ENCODE measurements around the gene IBA57.

IBA57 gene

DNA sequence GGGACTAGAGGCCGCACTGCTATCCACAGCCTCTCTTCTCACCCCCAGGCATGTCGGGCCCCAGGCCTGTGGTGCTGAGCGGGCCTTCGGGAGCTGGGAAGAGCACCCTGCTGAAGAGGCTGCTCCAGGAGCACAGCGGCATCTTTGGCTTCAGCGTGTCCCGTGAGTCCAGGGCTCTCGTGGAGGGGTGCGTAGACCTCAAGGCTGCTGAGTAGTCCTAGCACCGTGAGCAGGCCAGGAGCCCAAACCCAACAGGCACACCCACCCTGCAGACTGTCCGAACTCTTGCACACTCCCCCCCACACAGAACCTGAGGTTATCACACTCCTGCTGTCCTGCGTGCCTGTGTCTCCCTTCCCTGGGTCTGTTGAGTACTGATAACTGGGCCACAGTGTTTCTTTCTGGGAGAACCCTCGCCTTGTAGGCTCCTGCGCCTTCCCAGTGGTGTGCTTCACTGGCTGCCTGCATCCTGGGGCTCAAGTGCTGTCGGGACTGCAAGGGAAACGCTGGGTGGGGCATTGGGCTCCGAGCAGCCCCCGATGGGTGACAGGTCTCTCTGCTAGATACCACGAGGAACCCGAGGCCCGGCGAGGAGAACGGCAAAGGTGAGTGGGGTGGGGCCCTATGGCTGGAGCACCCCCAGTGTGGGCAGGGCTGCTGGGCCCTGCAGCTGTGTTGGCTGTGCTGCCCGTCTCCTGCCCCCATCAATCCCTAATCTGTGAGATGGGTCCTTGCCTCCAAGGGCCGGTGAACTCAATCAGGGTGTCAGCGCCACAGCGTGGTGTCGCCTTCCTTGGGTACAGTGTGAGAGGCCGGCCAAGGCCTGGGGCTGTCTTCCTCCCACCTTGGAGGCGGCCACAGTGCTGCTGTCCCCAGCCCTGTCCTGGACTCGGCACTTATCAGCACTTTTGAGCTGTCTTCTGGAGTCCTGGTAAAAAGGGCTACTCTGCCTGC lies 19.9 kb upstream of the IBA57 start:
- peak; percentile 84 for DNase-seq

DNA sequence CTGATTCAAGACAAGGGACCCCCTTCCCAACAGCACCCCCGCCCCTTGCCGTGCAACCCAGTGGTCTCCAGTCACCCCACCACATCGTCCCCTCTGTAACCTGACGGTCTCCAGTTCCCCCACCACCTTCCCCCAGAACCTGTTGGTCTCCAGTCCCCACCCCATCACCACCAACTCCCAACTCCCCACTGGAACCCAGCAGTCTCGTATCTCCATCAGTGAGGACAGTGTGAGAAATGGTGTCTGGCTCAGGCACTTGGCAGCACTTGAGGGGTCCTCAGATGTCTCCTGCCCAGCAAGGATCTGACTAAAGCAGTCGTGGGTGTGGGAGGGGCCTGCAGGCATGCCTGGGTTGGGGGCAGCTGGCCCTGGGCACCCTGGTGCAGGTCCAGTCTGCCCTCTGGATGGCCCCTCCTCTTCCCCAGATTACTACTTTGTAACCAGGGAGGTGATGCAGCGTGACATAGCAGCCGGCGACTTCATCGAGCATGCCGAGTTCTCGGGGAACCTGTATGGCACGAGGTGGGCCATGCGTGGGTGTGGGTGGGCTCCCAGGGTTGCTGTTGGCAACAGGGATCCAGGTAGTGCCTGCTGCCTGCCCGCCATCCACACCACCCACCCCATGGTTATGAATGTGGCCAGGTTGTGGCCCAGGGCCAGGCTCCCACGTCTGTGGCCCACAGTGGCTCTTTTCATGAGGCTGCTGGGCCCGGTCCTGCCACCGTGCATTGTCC lies 19.0 kb upstream of the IBA57 start:
- no peak for DNase-seq

DNA sequence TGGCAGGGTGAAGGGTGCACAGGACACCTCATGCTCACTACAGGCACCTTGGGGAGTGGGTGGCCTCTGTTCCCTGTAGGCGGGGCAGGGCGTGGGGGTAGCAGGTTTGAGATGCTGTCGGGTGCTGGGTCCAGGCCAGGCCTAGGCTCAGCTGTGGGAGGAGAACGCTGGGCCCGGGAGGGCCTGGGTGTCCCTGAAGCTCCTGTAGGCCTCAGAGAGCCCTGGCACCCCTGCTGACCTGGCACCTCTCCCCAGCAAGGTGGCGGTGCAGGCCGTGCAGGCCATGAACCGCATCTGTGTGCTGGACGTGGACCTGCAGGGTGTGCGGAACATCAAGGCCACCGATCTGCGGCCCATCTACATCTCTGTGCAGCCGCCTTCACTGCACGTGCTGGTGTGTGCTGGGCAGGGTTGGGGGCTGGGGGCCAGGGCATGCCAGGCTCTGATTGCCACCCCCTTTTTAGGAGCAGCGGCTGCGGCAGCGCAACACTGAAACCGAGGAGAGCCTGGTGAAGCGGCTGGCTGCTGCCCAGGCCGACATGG lies 18.4 kb upstream of the IBA57 start:
- no peak for DNase-seq

DNA sequence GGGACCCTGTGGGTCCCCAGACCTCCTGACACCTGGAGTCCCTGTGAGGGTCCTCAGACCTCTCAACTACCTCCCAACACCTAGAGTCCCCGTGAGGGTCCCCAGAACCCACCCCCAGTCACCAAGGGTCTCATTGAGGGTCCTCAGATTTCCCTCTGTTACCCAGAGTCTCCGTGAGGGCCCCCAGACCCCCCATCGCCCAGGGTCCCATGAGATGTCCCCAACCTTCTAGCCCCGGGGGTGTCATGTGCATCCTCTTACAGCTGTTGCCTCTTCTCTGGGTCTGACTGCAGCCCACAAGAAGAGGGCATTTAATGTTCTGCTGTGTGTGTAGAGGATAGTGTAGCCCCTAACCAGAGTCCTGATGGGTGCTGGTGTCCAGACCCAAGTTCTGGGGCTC lies 17.8 kb upstream of the IBA57 start:
- no peak for DNase-seq

DNA sequence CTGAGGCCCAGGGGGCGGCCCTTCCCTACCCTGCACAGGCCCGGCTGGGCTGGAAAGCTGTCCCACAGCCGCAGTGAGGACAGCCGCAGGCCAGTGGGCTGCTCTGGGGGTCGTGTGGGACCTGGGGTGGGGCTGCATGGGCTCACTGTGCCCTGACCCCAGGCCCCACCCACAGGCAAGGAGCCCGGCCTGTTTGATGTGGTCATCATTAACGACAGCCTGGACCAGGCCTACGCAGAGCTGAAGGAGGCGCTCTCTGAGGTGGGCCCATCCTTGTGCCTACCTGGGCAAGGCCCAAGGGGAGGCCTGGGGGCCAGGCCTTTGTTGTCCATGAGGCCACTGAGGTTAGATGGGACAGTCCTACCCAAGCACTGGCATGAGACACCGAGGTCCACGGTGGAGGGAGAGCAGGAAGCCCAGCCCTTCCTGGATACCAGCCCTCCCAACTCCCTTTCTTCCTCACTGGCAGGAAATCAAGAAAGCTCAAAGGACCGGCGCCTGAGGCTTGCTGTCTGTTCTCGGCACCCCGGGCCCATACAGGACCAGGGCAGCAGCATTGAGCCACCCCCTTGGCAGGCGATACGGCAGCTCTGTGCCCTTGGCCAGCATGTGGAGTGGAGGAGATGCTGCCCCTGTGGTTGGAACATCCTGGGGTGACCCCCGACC lies 17.3 kb upstream of the IBA57 start:
- DNase-seq: no peak

DNA sequence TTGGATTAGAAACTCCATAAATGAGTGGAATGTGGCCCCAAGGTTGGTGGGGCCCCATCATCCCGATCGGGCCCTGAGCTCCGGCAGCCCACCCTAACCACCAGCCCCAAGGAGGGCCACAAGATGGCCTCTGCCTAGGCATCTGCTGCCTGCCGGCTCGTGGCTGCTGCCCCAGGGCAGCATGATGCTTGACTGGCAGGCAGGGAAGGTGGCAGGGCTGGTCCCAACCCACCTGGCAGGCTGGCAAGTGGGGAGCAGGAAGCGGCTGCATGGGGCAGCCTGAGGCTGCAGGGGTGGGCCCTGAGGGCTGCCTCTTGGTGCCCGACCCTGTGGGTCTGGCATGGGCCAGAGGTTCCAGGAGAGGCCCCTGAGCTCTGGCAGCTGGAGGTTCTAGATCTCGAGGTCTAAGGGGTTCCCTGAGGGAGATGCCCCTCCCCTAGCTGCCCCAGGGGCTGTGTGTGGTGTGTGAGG lies 16.6 kb upstream of the IBA57 start:
- DNase-seq: no peak

DNA sequence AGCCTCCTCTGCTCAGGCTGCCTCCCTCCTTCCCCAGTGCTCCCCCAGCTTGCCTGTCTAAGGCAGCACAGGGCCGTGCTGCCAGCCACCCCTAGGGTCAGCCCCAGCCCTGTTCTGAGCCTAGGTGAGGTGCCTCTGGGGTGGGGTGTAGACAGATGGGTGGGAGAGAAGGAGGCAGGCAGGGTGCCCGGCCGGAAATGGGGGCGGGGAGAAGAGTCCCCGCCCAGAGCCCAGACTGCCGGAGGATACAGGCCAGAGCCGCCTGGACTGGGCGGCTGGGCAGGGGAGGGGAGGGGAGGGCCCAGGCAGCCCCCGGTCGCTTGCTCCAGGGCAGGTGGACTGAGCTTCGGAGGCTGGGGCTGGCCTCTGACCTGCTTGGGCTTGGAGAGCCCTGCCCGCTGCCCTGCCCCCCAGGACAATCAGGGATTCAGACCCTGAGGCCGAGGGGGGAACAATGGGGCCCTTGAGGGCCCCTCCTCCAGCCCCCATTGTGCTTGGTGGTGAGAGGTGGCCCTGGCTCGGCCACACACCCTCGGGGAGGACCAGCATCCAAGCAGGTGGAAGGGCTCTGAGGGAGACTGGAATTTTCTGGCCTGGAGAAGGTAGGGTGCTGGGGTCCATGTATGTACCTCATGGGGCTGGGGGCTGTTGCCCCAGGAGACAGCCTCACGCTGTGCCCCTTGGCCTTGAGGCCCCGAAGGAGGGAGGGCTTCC lies 16.0 kb upstream of the IBA57 start, which contains the start of gene GJC2:
Gene GJC2 (plus strand): TSS at position 525 of the 714 bp plus-strand sequence. CDS start 7,829 bp downstream, outside the sequence.
- DNase-seq: no peak

DNA sequence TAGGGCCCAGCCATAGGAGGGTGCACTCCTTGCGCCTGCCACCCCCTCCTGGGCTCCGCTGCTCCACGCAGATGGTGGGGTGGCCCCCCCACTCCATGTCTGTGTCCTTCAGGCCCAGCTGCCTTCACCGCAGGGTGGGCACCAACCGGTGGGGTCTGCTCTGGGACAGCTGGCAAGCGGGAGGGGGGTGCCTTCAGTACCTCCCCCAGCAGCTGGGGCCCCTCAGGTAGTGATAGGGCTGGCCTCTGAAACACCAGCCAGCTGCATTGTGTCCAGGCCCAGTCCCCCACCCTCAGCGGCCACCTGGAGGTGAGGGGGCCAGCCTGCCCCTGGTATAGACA lies 15.5 kb upstream of the IBA57 start:
- no peak for DNase-seq

DNA sequence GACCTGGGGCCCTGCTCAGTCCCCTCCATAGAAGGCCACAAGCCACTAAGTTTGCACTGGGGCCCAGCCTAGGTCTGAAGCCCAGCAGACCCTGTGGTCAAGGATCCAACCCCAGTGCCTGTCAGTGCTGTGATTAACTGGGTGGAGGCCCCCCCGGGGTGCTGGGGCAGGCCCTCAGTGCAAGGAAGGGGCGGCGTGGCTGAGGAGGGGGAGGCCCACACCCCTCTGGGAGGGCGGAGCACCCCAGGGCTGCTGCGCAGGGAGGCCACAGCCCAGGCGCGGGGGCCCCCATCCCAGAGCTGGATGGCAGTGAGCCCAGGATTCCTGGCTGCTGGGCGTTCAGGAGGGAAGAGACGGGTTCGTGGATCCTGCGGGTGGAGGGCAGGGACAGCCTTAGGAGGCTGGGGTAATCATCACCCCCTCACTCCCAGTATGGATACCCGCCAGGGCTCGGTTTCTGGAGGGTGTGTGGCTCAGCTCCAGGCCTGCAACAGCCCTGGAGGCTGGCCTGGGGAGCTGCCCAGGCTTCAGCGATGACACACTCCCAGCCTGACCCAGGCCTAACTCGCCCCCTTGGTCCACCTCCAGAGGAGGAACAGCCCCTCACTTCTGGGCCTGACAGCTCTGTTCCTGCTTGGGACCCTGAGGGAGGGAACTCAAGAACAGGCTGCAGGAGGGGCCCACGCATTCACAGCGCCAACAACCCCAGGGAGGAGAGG lies 15.0 kb upstream of the IBA57 start:
- DNase-seq: no peak

DNA sequence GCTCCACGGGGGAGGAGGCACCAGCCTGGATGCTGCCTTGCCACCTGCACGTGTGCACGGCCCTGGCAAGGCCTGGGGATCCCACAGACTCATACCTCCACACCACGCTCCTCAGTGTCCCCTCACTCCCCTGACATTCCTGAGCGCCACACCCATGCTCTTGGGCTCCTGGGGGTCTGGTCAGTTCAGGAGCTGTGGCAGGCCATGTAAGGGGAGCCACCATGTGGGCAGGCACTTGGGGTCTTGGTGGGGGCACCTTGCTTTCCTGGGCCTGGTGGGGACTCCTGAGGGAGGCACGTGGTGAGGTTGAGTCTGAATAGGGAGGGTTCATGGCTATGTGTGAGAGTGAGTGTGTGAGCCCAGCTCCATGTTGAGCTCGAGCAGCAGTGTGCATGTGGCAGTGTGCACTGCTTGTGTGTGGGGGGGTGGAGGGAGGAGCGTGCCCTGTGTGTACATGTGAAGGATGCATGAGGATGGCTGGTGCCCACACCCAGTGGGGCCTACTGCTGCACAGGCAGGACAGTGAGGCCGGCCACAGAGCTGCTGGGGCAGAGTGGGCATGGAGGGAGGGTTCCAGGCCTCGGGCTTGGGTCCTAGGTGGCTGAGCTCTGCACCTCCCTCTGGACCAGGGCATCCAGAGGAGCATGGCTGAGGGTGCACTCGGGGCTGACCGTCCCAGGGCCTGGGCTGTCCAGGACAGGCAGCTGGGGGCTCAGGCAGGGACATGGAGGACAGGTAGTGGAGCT lies 14.3 kb upstream of the IBA57 start:
- no peak for DNase-seq

DNA sequence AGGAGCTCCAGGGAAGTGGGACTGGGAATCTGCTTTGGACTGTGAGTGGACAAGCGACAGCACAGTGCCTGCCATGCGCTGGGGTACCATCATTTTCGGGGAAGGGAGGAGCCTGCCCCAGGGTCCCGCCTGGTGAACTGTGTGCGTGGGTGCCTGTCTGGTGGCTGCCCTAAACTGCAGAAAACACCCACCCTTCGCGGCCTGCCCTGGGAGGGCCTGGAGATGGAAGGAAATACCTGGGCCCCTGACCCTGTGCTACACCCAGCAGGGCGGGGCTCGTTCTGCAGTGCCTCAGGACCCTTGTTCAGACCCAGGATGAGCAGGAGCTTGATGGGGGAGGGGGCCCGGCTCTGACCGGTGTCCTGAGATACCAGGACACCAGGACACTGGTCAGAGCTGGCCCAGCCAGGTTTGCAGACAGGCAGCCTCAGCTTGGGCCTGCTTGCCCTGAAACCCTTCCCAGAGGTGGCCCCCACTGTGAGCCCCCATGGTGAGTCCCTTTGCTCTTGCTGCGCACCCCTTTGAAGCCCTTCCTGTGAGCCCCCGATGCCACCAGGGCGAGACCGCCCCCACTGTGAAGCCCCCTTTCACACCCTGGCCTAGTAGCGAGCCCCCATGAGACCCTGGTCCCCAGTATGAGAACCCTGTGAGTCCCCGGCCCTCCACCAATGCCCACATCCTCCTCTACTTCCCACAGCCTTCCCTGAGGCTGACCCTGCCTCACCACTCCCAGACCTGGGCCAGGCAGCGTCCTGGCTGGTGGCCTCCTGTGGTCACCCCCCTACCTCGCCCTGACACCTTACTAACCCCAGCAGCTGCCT lies 13.3 kb upstream of the IBA57 start:
- DNase-seq: no peak

DNA sequence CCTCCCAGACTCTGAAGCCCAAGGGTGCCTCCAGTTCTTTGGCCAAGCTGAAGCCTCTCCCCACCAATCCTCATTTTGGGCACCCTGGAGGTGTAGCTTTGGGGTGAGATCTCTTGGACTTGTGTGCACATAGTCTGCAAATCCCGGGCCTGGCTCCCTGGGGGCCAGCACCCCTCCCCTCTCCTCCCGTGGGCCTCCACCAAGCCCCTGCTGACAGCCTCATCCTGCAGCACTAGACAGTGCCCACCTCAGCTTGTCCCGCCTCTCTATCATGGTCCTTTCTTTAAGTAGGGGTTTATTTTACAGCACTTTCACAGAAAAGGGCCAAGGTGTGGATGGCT lies 12.7 kb upstream of the IBA57 start:
- DNase-seq: no peak

DNA sequence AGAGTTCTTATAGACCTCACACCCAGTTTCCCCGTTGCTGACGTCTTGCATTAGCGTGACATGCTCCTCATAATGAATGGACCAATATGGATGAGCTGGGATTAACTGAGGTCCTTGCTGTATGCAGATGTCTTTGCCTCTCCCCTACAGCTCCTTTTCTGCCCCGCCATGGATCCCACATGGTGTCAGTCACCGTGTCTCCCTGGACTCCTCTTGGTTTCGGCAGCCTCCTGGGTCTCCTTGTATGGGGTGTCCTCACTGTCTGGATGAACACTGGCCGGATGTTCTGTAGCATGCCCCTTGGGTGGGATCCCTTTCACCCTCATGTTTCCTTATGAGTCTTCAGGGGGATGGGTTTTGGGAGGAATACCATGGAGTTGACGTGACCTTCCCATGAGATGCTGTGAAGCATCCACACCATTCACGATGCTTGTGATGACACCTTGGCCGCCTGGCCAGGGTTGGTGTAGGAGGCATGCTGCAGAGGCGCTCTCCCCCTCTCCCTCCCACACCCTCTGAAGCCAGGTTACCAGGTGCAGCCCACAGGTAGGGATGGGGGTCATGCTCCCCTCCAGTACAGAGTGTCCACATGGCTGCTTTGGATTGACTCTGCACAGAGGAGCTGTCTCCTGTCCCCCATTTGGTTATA lies 11.5 kb upstream of the IBA57 start:
- no peak for DNase-seq

DNA sequence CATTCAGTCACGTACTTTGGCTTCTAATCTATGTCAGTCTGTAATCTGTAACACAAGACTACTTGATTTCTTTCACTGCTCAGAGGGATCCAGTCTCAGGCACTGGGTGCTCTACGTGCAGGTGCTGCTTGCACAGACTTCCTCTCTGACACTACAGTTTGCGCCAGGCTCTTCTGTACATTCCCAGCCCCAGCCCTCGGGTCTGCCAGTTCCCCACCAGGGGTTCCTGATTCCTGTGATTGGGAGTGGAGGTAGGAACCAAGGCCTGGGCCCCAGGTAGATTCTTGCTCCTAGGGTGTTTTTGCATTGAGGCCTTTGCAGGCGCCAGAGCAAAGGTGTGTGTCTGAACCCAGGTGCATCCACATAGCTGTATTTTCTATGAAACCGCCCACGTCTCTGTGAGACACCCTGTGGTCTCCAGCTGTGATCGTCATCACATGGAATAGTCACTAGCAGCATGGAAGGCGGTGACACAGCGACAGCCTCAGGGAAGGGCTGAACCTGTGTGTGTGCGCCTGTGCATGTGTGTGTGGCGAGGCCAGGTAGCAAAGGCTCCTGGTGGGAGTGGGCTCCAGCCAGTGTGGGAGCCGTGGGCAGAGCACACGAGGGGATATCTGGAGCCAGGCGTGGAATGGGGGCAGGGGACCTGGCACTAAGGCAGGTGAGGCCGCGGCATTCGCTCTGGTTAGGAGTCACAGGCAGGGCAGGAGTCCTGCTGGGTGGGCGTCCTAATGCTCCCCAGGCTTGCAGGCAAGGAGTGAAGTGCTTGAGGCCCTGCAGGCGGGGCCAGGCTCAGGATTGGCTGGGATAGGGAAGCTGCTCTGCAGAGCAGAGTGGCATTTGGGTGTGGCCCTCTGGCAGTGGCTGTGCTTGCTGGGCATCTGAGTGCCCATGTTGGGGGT lies 10.7 kb upstream of the IBA57 start:
- DNase-seq: no peak

DNA sequence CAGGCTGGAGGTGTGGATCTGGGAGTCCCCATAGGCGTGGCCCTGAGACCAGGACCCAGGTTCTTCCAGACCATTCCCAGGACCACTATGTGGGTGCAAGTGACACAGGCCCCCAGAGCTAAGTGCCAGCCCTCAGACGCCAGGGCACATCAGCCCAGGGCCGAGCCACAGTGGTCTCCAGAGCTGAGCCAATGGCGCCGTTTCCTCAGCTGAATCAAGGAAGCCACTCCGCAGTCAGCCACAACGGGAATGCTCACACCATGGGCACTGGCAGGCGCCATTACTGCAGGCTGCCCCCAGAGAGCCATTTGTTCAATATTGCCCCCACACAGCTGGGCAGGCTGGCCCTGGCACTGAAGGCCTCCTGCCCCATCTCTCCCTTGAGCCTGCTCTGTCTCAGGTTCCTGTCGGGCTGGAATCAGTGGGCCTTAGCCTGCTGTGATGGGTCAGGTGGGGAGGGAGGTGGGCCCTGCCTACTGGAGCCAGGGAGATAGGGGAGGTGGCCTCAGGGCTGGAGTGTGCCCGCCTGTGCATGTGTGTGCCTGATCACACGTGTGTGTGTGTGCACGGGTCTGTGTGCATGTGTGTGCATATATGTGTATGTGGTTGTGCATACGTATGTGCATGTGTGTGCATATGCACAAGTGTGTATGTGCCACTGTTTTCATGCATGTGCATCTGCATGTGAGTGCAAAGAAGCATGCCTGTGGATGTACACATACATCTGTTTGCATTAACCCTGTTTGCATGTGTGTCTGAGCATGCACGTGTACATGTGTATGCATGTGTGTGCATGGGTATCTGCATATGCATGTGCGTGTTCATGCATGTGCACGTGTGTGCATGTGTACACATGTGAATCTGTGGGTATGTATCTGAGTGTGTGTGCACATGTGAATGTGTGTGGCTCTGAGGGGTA lies 9.7 kb upstream of the IBA57 start:
- DNase-seq: no peak

DNA sequence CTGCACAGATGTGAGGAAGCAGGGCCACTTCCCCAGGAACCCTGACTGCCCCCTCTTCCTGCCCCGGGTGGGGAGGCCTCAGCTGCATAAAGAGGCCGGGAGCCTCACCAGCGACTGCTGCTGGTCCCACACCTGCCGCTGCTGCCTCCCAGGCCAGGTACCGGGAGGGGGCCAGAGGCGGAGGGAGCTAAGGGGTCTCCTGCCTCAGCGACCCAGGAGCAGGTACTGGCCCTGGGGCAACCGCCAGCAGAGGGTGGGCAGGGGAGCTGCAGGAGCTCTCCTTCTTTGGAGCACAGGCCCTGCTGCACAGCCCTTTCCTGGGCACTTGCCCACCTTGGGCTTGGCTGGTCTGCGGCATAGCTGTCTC lies 9.1 kb upstream of the IBA57 start:
- DNase-seq: no peak

DNA sequence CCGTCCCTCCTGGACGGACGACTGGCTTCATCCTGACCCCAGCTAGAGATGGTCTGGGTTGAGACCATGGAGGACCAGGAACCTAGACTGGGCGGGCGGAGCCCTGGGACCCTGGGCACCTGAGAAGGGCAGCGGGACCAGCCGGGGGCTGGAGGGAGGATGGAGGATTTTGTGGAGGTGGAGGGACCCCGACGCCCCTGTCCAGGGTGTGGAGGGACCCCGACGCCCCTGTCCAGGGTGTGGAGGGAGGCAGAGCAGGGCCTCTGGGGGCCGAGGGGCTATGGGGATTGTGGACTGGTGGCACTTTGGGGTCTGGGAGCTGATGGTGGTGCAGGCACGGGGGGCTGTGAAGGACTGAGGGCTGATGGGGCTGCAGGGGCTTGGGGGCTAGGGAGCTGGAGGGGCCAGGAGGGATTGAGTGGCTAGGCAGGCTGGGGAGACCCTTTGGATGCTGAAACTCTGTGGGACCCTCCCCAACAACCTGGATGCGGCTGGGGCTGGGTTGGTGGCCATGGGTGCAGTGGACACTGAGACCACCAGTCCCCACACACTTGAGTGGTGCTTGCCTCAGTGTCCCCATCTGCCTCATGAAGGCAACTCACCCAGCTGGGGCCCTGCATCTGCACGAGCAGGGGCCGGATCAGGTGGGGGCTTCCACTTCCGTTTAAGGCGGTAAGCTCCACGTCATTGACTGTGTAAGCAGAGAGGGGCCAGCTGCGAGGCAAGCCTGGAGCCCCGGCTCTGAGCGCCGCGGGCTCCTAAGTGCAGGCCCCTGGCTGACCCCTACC lies 8.5 kb upstream of the IBA57 start:
- no peak for DNase-seq
